Nephron progenitor cell (in vitro differentiated cells): ENCODE results near the gene ALDH1L1.

Experiments
- DNase-seq: peaks from one replicate; pipeline ENCODE4 v3.0.0; 2021
- H3K27ac Mint-ChIP-seq: 2 replicates; pipeline ENCODE4 v1.8.0; 2021; ENCODE audit warnings: mild to moderate bottlenecking, moderate library complexity, mixed read lengths
- H3K27me3 Mint-ChIP-seq: 2 replicates; pipeline ENCODE4 v1.8.0; 2021; ENCODE audit warnings: mild to moderate bottlenecking, low read depth, mixed read lengths; ENCODE audit not compliant: poor library complexity
- H3K36me3 Mint-ChIP-seq: 2 replicates; pipeline ENCODE4 v1.8.0; 2021; ENCODE audit warnings: low read depth, mixed read lengths
- H3K4me1 Mint-ChIP-seq: 2 replicates; pipeline ENCODE4 v1.8.0; 2021; ENCODE audit warnings: mixed read lengths
- H3K4me3 Mint-ChIP-seq: 2 replicates; pipeline ENCODE4 v1.8.0; 2021; ENCODE audit warnings: mild to moderate bottlenecking, moderate library complexity, mixed read lengths
- H3K9me3 Mint-ChIP-seq: 2 replicates; pipeline ENCODE4 v1.8.0; 2021; ENCODE audit warnings: mild to moderate bottlenecking, moderate library complexity, mixed read lengths
- TF ChIP-seq, protein P1 (sequence below): fragments of 200-600 bp; sonication (generic); IDR thresholded peaks from 2 replicates; pipeline ENCODE4 v1.5.0; 2021; ENCODE audit warnings: antibody characterized with exemption

ALDH1L1 gene

DNA sequence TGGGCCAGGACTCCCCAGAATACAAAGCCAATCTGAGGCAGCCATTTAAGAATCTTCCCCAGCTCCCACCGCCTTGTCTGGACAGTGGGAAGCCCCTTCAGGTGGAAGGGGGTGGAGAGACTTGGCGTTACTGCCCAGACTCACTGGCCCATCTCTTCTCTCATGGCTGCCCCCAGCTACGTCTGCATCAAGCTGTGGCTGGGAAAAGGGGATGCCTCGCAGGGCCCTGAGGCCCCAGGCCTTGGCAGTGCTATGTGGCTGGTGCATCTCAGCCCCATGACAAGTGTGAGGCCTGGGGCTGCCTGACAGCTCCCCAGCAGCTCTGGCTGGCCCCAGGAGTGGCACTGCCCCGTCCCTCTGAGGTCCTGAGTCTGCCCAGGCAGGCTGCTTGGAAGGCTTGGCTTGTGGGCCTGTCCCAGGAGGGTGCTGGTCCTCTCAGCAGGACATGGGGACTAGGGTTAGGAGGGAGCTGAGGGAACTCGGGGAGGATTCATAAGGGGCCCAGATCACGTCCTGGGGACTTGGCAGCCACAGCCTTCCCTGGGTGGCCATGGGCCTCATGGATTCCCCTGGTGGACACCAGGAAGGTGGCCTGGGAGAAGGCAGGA is 76.3 kb downstream of the ALDH1L1 start:
- Mint-ChIP-seq H3K4me1 (peaks cover 5% of the 10 kb centered on the region), H3K4me3 (no peak overlapping the region), H3K36me3 (no peaks in the 10 kb centered on the region), H3K9me3 (peaks cover 3% of the 10 kb centered on the region), H3K27ac (no peak overlapping the region), H3K27me3 (peaks cover 8% of the 10 kb centered on the region)
- DNase-seq: no peak
- TF ChIP-seq, protein P1, sequence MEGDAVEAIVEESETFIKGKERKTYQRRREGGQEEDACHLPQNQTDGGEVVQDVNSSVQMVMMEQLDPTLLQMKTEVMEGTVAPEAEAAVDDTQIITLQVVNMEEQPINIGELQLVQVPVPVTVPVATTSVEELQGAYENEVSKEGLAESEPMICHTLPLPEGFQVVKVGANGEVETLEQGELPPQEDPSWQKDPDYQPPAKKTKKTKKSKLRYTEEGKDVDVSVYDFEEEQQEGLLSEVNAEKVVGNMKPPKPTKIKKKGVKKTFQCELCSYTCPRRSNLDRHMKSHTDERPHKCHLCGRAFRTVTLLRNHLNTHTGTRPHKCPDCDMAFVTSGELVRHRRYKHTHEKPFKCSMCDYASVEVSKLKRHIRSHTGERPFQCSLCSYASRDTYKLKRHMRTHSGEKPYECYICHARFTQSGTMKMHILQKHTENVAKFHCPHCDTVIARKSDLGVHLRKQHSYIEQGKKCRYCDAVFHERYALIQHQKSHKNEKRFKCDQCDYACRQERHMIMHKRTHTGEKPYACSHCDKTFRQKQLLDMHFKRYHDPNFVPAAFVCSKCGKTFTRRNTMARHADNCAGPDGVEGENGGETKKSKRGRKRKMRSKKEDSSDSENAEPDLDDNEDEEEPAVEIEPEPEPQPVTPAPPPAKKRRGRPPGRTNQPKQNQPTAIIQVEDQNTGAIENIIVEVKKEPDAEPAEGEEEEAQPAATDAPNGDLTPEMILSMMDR: no peak

DNA sequence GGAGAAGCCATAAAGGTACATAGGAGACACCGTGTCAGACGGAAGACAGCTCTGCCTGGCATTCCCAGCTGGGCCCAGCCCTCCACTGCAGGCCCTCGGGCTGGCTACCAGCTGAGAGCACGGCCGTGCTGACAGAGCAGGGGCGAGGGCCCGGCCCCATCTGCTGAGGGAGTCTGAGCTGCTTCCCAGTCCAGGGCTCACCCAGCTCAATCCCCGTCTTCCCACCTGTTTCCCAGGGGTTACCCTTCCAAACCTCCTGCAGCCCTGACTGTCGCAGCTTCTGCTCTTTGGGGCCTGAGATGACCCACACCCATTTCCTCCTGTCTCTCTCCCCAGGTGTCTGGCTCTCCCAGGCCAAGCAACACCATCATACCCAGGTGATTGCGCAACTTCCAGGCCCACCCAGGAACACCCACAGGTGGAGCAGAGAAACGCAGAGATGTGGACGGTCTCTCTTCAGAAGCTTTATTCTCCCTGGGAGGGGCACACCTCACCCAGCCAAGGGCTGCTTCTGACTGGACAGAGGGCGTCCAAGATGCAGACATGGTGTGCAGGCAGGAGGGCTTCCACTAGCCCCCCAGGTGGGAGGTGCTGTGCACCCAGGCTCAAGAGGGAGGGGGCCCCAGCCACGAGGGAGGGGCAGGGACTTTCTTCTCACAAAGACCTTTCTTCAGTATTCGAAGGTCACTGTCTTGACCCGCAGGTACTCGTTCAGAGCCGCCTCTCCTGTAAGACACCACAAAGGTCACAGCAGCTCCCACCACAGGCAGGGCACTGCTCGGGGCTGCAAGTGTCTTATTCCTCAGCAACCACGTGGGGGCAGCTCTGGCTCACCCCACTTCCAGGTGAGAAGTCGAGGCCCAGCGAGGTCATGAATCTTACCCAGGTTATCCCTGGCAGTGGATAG is 77.0 kb downstream of the ALDH1L1 start:
- no peak overlapping the region for H3K4me3 Mint-ChIP-seq
- H3K9me3 Mint-ChIP-seq: peaks cover 5% of the 10 kb centered on the region
- H3K27me3 Mint-ChIP-seq: peaks cover 5% of the 10 kb centered on the region
- H3K27ac Mint-ChIP-seq: no peak overlapping the region
- no peak for DNase-seq
- peaks cover 5% of the 10 kb centered on the region for H3K4me1 Mint-ChIP-seq
- no peaks in the 10 kb centered on the region for H3K36me3 Mint-ChIP-seq
- TF ChIP-seq, protein P1: no peak

DNA sequence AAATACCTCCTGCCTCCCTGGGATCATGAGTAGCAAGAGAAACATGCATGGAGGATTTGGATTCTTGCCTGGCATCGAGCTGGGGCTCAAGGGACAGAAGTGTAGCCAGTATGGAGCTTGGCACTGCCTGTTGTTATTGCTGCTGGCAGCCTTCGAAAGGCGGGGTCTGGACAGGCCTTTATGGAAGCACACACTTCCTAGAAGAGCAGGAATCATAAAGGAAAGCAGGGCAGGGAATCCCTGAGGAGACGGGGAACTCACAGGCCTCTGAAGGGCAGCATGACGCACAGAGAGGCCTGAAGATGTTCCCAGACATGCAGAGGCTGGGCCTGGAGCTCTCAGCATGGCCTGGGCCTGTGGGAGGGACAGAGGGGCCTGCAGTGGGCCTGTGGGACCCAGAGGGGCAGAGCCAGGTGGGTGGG is 77.8 kb downstream of the ALDH1L1 start:
- Mint-ChIP-seq H3K4me3 (no peak overlapping the region), H3K9me3 (peaks cover 13% of the 10 kb centered on the region), H3K4me1 (peaks cover 2% of the 10 kb centered on the region), H3K36me3 (no peaks in the 10 kb centered on the region), H3K27ac (no peak overlapping the region), H3K27me3 (peaks cover 5% of the 10 kb centered on the region)
- TF ChIP-seq, protein P1: no peak
- no peak for DNase-seq

DNA sequence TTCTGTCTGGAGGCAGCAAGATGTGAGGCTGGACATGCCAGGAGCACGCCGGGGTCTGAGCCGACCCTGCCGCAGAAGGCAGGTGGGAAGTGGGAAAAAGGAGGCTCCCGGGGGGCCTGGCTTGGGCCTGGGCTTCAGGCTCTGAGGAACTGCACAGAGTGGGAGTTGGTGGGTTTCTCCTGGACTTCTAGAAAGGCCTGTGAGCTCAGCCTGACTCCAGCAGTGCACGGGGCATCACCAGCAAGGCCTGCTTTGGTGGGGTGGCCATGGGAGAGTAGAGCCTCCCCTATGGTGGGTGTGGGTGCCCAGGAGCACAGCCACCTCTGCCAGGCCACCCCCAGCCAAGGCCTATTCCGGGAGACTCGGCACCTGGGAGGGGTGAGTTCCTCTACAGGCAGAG is 78.4 kb downstream of the ALDH1L1 start:
- H3K4me1 Mint-ChIP-seq: no peaks in the 10 kb centered on the region
- H3K36me3 Mint-ChIP-seq: no peaks in the 10 kb centered on the region
- H3K27ac Mint-ChIP-seq: no peak overlapping the region
- H3K9me3 Mint-ChIP-seq: peaks cover 19% of the 10 kb centered on the region
- peaks cover 5% of the 10 kb centered on the region for H3K27me3 Mint-ChIP-seq
- TF ChIP-seq, protein P1: no peak
- DNase-seq: no peak
- no peak overlapping the region for H3K4me3 Mint-ChIP-seq

- peaks cover 23% of the 10 kb centered on the region for H3K9me3 Mint-ChIP-seq
Measured at GRCh38 chr3:126101521-126101982, 78.8 kb downstream of the ALDH1L1 start.

More at GRCh38 chr3:126101521-126101982, 78.8 kb downstream of the ALDH1L1 start:
- Mint-ChIP-seq H3K27ac (no peak overlapping the region), H3K4me3 (no peak overlapping the region), H3K36me3 (no peaks in the 10 kb centered on the region), H3K27me3 (peaks cover 2% of the 10 kb centered on the region), H3K4me1 (no peaks in the 10 kb centered on the region)
- TF ChIP-seq, protein P1: no peak
- no peak for DNase-seq
